ENCODE results near the gene HYCC2.

HYCC2 gene

DNA sequence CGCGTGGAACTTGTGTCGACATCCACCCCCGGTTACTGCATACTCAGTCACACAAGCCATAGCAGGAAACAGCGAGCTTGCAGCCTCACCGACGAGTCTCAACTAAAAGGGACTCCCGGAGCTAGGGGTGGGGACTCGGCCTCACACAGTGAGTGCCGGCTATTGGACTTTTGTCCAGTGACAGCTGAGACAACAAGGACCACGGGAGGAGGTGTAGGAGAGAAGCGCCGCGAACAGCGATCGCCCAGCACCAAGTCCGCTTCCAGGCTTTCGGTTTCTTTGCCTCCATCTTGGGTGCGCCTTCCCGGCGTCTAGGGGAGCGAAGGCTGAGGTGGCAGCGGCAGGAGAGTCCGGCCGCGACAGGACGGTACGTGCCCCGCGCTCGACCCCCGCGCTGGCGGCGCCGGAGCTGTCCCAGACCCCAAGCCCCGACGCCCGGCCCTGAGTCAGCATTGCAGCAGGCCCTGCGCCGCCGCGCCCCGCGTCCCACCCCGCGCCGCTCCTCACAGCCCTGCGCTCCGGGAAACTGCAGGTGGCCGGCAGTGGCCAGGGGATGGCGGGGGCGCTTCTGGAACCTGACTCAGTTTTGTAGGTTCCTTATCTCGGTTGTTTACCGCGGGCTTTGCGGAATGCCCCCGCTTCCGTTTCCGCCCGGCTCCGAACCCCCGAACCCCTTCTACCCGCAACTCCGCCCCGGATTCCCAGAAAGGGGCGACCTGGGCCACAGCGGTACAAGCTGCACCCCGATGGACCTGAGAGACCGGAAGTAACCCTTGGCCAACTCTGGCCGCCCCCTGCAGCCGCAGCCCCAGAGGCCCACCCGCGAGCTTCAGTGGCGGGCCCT lies 44.9 kb upstream of the HYCC2 start, which contains the start of gene CFLAR (continued):
- TF ChIP-seq ZNF558 (tag by site-specific recombination; IDR thresholded peaks at IDR 0.05) = no peak

DNA sequence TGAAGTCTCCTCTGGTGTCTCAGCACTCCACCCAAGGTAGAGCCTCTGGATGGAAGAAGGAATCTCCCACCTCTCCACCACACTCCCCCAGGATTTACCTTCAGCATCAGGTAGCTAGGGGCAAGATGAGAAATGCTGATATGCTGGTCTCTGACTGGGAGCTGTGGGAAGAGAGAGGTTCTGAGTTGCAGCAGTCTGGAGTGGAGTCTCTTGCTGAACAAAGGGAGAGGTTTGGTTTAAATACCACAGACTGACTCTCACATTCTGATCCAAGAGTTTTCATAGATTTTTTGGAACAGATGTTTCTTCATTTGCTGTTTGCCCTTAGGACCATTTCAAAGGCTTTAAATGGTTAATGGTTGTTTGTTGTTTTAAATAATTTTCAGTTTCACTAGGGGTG lies 43.4 kb upstream of the HYCC2 start:
- no peak overlapping the region for H3K4me3 ChIP-seq (ENCODE audit: low read depth, low read length)
- POLR2A ChIA-PET = no interaction called here
- H3K9me3 ChIP-seq (ENCODE audit: control insufficient read depth, insufficient read depth, low read depth, low read length) = no peaks in the 10 kb centered on the region
- TF ChIP-seq YY2 (tag by site-specific recombination; IDR thresholded peaks at IDR 0.05) (no peak), ZNF701 (tag by site-specific recombination; IDR thresholded peaks at IDR 0.05) (no peak), ZSCAN4 (tag by site-specific recombination; IDR thresholded peaks at IDR 0.05) (no peak)
- H3K27ac ChIP-seq (ENCODE audit: extremely low read depth, low read depth, low read length) = no peak overlapping the region
- CTCF ChIA-PET = interaction anchor here (2.3 kb wide), 1 partner anchor 43 kb away, joined by 9 read pairs; no protein-coding TSS in a partner anchor
- peaks cover 5% of the 10 kb centered on the region; the same call in 1 of the 2 replicates for H3K4me1 ChIP-seq (ENCODE audit: control insufficient read depth, insufficient read depth, low read length)
- H3K36me3 ChIP-seq (ENCODE audit: control insufficient read depth in 2 of 2, insufficient read depth in 1 of 2, low read length in 2 of 2) = no peaks in the 10 kb centered on the region

- ChIA-PET CTCF (interaction anchor here (2.3 kb wide), 1 partner anchor 44 kb away, joined by 9 read pairs; no protein-coding TSS in a partner anchor), POLR2A (no interaction called here)
- Histone ChIP-seq H3K4me1 (ENCODE audit: control insufficient read depth, insufficient read depth, low read length) (peaks cover 2% of the 10 kb centered on the region; the same call in 1 of the 2 replicates), H3K4me3 (ENCODE audit: low read depth, low read length) (no peak overlapping the region), H3K36me3 (ENCODE audit: control insufficient read depth in 2 of 2, insufficient read depth in 1 of 2, low read length in 2 of 2) (no peaks in the 10 kb centered on the region), H3K27ac (ENCODE audit: extremely low read depth, low read depth, low read length) (no peak overlapping the region), H3K9me3 (ENCODE audit: control insufficient read depth, insufficient read depth, low read depth, low read length) (no peaks in the 10 kb centered on the region)
- no peak for TF ChIP-seq ZBTB7A (tag by site-specific recombination; IDR thresholded peaks at IDR 0.05; ENCODE audit: low read depth)
- TF ChIP-seq, protein P1, sequence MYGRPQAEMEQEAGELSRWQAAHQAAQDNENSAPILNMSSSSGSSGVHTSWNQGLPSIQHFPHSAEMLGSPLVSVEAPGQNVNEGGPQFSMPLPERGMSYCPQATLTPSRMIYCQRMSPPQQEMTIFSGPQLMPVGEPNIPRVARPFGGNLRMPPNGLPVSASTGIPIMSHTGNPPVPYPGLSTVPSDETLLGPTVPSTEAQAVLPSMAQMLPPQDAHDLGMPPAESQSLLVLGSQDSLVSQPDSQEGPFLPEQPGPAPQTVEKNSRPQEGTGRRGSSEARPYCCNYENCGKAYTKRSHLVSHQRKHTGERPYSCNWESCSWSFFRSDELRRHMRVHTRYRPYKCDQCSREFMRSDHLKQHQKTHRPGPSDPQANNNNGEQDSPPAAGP (tag by site-specific recombination; IDR thresholded peaks at IDR 0.05) = no peak
- no peak for TF ChIP-seq SP7 (tag by site-specific recombination; IDR thresholded peaks at IDR 0.05)
- TF ChIP-seq, protein P2, sequence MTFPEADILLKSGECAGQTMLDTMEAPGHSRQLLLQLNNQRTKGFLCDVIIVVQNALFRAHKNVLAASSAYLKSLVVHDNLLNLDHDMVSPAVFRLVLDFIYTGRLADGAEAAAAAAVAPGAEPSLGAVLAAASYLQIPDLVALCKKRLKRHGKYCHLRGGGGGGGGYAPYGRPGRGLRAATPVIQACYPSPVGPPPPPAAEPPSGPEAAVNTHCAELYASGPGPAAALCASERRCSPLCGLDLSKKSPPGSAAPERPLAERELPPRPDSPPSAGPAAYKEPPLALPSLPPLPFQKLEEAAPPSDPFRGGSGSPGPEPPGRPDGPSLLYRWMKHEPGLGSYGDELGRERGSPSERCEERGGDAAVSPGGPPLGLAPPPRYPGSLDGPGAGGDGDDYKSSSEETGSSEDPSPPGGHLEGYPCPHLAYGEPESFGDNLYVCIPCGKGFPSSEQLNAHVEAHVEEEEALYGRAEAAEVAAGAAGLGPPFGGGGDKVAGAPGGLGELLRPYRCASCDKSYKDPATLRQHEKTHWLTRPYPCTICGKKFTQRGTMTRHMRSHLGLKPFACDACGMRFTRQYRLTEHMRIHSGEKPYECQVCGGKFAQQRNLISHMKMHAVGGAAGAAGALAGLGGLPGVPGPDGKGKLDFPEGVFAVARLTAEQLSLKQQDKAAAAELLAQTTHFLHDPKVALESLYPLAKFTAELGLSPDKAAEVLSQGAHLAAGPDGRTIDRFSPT (tag by site-specific recombination; IDR thresholded peaks at IDR 0.05) = no peak
- TF ChIP-seq FEZF1 (tag by site-specific recombination; IDR thresholded peaks at IDR 0.05) = no peak
- no peak for TF ChIP-seq SCRT2 (tag by site-specific recombination; IDR thresholded peaks at IDR 0.05)
- no peak for TF ChIP-seq AEBP2 (tag by site-specific recombination; IDR thresholded peaks at IDR 0.05; ENCODE audit: borderline replicate concordance)
- TF ChIP-seq ZNF560 (tag by site-specific recombination; IDR thresholded peaks at IDR 0.05; ENCODE audit: borderline replicate concordance) = no peak
- no peak for TF ChIP-seq ZNF398 (tag by site-specific recombination; IDR thresholded peaks at IDR 0.05)
- TF ChIP-seq ZNF571 (tag by site-specific recombination; IDR thresholded peaks at IDR 0.05) = no peak
- no peak for TF ChIP-seq ZBTB10 (tag by site-specific recombination; IDR thresholded peaks at IDR 0.05)
- TF ChIP-seq BCL11A (tag by site-specific recombination; IDR thresholded peaks at IDR 0.05; ENCODE audit: low read depth) = no peak
These were observed 42.9 kb upstream of the HYCC2 start for GRCh38 chr2:201114350-201114749.
